HG03575 (cell line): ENCODE results near the gene WDFY1.

Experiments used
- ATAC-seq: cut with Tn5 transposase; IDR thresholded peaks from one replicate; pipeline ENCODE4 v1.9.1; 2021; ENCODE audit not compliant: unreplicated experiment, insufficient number of reproducible peaks, low FRiP score; ENCODE audit errors: extremely low read depth

WDFY1 gene

GRCh38 chr2:223837287-223838061 lies 107.7 kb downstream of the WDFY1 start, which contains the start of gene AP1S3:
TSS of gene AP1S3 (minus strand) at chr2:223837582. CDS start at chr2:223837450, 132 bp downstream.
- no peak for ATAC-seq

DNA sequence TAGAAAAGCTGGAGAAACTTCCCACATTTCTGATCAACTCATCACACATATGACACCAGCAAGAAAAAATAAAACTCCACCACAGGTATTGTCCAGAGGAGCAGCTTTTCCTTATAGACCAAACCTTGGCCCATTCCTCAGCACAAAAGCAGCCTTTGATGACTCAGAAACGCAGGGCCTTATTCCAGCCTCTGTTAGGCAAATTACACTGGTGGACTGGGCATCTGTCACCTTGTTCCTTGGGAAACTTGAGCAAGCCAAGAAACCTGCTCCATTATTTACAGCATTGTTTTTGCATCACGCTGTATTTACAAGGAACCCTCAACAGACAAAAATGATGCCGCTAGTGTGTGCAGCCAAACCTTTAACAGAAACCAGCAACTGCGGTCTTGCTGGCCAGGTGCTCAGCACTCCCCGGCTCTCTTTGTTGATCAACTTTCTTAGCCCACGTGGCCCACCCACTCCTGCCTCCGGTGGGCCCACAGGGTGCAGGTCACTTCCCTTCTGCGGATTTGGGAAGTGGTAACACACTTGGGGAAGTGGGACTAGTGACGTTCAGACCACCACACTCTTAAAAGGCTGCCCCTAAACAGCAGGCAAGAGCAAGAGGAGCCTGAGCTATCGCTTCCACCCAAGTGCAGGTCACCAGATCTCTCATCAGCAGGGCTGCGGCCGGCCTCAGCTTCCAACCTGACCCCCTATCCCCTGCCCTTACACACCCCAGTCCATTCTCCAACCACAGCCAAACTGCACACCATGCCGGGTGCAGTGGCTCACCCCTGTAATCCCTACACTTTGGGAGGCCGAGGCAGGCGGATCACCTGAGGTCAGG lies 109.2 kb downstream of the WDFY1 start:
- ATAC-seq: peak; percentile 62

DNA sequence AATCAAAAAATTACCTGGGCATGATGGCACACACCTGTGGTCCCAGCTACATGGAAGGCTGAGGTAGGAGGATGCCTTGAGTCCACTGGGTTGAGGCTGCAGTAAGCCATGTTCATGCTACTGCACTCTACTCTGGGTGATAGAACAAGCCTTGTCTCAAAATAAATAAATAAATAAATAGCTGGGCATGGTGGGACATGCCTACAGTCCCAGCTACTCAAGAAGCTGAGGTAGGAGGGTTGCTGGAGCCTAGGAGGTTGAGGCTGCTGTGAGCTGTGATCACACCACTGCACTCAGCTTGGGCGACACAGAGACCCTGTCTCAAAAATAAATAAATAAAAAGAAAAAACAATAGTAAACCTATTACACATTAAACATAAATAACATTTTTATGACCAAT lies 110.7 kb downstream of the WDFY1 start:
- ATAC-seq: no peak

- ATAC-seq: no peak
Measured at GRCh38 chr2:223832241-223832903, 112.8 kb downstream of the WDFY1 start.

DNA sequence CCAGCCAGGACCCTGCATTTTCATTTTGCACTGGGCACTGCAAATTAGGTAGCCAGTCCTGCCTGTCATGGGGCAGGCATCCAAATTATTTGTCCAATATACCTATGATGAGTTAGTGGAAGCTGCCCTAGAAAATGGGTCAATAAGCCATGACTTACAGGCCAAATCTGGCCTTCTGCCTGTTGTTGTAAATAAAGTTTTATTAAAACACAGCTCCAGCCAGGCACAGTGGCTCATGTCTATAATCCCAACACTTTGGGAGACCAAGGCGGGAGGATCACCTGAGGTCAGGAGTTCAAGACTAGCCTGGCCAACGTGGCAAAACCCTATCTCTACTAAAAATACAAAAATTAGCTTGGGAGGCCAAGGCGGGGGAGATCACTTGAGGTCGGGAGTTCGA lies 116.0 kb downstream of the WDFY1 start:
- no peak for ATAC-seq

- ATAC-seq: no peak
Measured at GRCh38 chr2:223828314-223828713, 116.8 kb downstream of the WDFY1 start.

DNA sequence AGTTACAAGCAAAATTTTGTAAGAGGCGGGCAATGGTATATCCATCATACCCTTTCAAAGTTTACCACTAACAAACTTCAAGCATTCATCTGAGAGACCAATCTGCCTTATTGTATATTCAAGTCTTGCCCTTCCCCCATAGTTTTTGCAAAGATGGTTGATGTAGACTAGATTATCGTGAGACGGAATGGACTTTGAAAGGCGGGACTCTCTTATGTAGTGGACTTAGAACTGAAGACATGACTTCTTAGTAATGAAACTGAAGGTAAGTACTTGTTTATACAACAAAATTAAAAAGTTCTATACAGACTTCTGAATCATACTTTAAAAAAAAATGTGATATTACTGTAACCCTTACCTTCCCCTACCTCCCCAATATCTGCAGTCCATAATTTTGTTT lies 118.1 kb downstream of the WDFY1 start:
- ATAC-seq: no peak
